ENCODE data around the gene ENG.

ENG gene

GRCh38 chr9:127770905-127771569, 83.4 kb downstream of the ENG start (continued):
- TF ChIP-seq PATZ1 (tag by site-specific recombination; IDR thresholded peaks at IDR 0.05), result peak; percentile 90
- TF ChIP-seq OSR2 (tag by site-specific recombination; IDR thresholded peaks at IDR 0.05), result peak; percentile 15; the same call in 1 of the 2 replicates
- TF ChIP-seq PRDM10 (tag by site-specific recombination; IDR thresholded peaks at IDR 0.05), result peak; percentile 78
- TF ChIP-seq PRDM2 (tag by site-specific recombination; IDR thresholded peaks at IDR 0.05; ENCODE audit: borderline replicate concordance), result no peak
- peak; percentile 83 for TF ChIP-seq ZIC2 (tag by site-specific recombination; IDR thresholded peaks at IDR 0.05)
- peak; percentile 99 for TF ChIP-seq KLF8 (tag by site-specific recombination; IDR thresholded peaks at IDR 0.05)
- peak; percentile 94 for TF ChIP-seq KLF1 (tag by site-specific recombination; IDR thresholded peaks at IDR 0.05)
- TF ChIP-seq KLF16 (tag by site-specific recombination; IDR thresholded peaks at IDR 0.05), result peak; percentile 97
- peak; percentile 98 for TF ChIP-seq KLF10 (tag by site-specific recombination; IDR thresholded peaks at IDR 0.05)

GRCh38 chr9:127770583-127770904, 83.9 kb downstream of the ENG start:
- H3K27ac ChIP-seq (ENCODE audit: extremely low read depth, low read depth, low read length), result no peak overlapping the region
- H3K4me1 ChIP-seq (ENCODE audit: control insufficient read depth, insufficient read depth, low read length), result no peaks in the 10 kb centered on the region
- no peaks in the 10 kb centered on the region for H3K9me3 ChIP-seq (ENCODE audit: control insufficient read depth, insufficient read depth, low read depth, low read length)
- ChIA-PET POLR2A (interaction anchor here (0.6 to 1.9 kb wide), 13 partner anchors 9 to 156 kb away, joined by 3 to 10 read pairs (median 6); partner anchors contain the start of genes CDK9, ST6GALNAC4 and TOR2A), CTCF (interaction anchor here (0.7 to 1.6 kb wide), 5 partner anchors 14 to 267 kb away, joined by 4 to 12 read pairs (median 4); partner anchors contain the start of gene TOR2A)
- no peak overlapping the region for H3K4me3 ChIP-seq (ENCODE audit: low read depth, low read length)
- H3K36me3 ChIP-seq (ENCODE audit: control insufficient read depth in 2 of 2, insufficient read depth in 1 of 2, low read length in 2 of 2), result no peaks in the 10 kb centered on the region
- TF ChIP-seq HOXA7 (CRISPR knock-in tag; IDR thresholded peaks at IDR 0.05; ENCODE audit: borderline replicate concordance) (no peak), AEBP2 (tag by site-specific recombination; IDR thresholded peaks at IDR 0.05; ENCODE audit: borderline replicate concordance) (no peak), ZNF311 (tag by site-specific recombination; IDR thresholded peaks at IDR 0.05; ENCODE audit: borderline replicate concordance) (no peak), ZNF629 (tag by site-specific recombination; IDR thresholded peaks at IDR 0.05) (no peak), ZXDB (tag by site-specific recombination; IDR thresholded peaks at IDR 0.05) (no peak), ZNF404 (tag by site-specific recombination; IDR thresholded peaks at IDR 0.05) (no peak), SCRT2 (tag by site-specific recombination; IDR thresholded peaks at IDR 0.05) (no peak), ZBTB17 (tag by site-specific recombination; IDR thresholded peaks at IDR 0.05) (no peak), KLF8 (tag by site-specific recombination; IDR thresholded peaks at IDR 0.05) (no peak), ZNF670 (tag by site-specific recombination; IDR thresholded peaks at IDR 0.05; ENCODE audit: low read depth) (no peak), ZNF433 (tag by site-specific recombination; IDR thresholded peaks at IDR 0.05; ENCODE audit: low read depth) (no peak), ZNF658 (tag by site-specific recombination; IDR thresholded peaks at IDR 0.05) (no peak), ZNF48 (tag by site-specific recombination; IDR thresholded peaks at IDR 0.05) (no peak), MEIS1 (CRISPR knock-in tag; IDR thresholded peaks at IDR 0.05; ENCODE audit: borderline replicate concordance) (no peak), ZNF530 (tag by site-specific recombination; IDR thresholded peaks at IDR 0.05; ENCODE audit: low read depth) (no peak)

Measured in HEK293 (cell line).